ENCODE measurements around the gene CDC42BPA. TPM values are rescaled to one million over a fixed set of nuclear protein-coding genes. Genes with fewer than 3 reads are reported as not detected.

The CDC42BPA gene
- total RNA-seq, 1 experiment from 2014 or later: 30.1 TPM

- Histone ChIP-seq H3K4me1 (ENCODE audit: insufficient read depth, low read length) (no peaks in the 10 kb centered on the region; the same call in 1 of the 2 replicates), H4K8ac (replicated peaks; ENCODE audit: insufficient read length, low read depth, low read length) (no peak overlapping the region), H2BK20ac (ENCODE audit: low read depth, low read length, poor library complexity, severe bottlenecking) (no peak overlapping the region), H2BK5ac (ENCODE audit: insufficient read length, low read length) (no peak overlapping the region), H2AK5ac (ENCODE audit: insufficient read length, low read length) (no peak overlapping the region), H4K20me1 (ENCODE audit: control insufficient read depth, insufficient read depth, insufficient read length) (no peaks in the 10 kb centered on the region), H3K27ac (ENCODE audit: insufficient read length, low read depth, low read length) (no peak overlapping the region), H3K18ac (ENCODE audit: insufficient read length, low read depth, low read length) (no peak overlapping the region), H3K56ac (ENCODE audit: insufficient read length, low read depth, low read length) (no peak overlapping the region), H3K4me2 (ENCODE audit: insufficient read depth, insufficient read length, low read length) (no peak overlapping the region), H3K79me1 (ENCODE audit: insufficient read depth, low read depth, low read length, poor library complexity, severe bottlenecking) (no peaks in the 10 kb centered on the region), H3K9me3 (ENCODE audit: control insufficient read depth, low read depth, low read length) (no peaks in the 10 kb centered on the region), H3T11ph (ENCODE audit: low read length) (no peak overlapping the region), H3K23me2 (ENCODE audit: insufficient read length, low read depth, low read length, poor library complexity, severe bottlenecking) (no peaks in the 10 kb centered on the region), H2BK15ac (ENCODE audit: low read depth, low read length) (no peak overlapping the region), H3K79me2 (ENCODE audit: insufficient read depth, low read length) (peaks cover 4% of the 10 kb centered on the region; the same call in 1 of the 2 replicates), H2BK12ac (ENCODE audit: insufficient read length, low read depth, low read length) (no peak overlapping the region), H3K14ac (ENCODE audit: insufficient read depth, low read length) (no peak overlapping the region), H3K9ac (ENCODE audit: extremely low read depth, insufficient read length, low read length) (no peak overlapping the region), H4K5ac (ENCODE audit: insufficient read length, low read depth, low read length) (no peak overlapping the region), H3K4ac (ENCODE audit: low read depth, low read length) (no peak overlapping the region), H3K23ac (ENCODE audit: insufficient read length, low read depth, low read length) (no peak overlapping the region), H2AFZ (ENCODE audit: low read length) (no peak overlapping the region), H3K27me3 (ENCODE audit: insufficient read depth, low read length) (no peaks in the 10 kb centered on the region), H2BK120ac (ENCODE audit: low read depth, low read length, poor library complexity, severe bottlenecking) (no peak overlapping the region), H4K91ac (ENCODE audit: insufficient read length, low read depth, low read length) (no peak overlapping the region)
- Mint-ChIP-seq H3K27me3 (ENCODE audit: low read depth) (no peaks in the 10 kb centered on the region), H3K4me3 (no peak overlapping the region), H3K4me1 (0 out of 4 replicates have a peak, but pooled peaks cover 0 to 5% of the 10 kb centered on the region in 2 experiments), H3K27ac (no peak overlapping the region), H3K9me3 (peaks cover 13 to 29% of the 10 kb centered on the region in 2 experiments), H3K36me3 (ENCODE audit: insufficient read depth in 1 of 3, low read depth in 3 of 3) (peaks cover 12 to 27% (median 20%) of the 10 kb centered on the region in 3 experiments)
- TF ChIP-seq, protein P1, sequence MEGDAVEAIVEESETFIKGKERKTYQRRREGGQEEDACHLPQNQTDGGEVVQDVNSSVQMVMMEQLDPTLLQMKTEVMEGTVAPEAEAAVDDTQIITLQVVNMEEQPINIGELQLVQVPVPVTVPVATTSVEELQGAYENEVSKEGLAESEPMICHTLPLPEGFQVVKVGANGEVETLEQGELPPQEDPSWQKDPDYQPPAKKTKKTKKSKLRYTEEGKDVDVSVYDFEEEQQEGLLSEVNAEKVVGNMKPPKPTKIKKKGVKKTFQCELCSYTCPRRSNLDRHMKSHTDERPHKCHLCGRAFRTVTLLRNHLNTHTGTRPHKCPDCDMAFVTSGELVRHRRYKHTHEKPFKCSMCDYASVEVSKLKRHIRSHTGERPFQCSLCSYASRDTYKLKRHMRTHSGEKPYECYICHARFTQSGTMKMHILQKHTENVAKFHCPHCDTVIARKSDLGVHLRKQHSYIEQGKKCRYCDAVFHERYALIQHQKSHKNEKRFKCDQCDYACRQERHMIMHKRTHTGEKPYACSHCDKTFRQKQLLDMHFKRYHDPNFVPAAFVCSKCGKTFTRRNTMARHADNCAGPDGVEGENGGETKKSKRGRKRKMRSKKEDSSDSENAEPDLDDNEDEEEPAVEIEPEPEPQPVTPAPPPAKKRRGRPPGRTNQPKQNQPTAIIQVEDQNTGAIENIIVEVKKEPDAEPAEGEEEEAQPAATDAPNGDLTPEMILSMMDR (conservative IDR thresholded peaks at IDR 0.05): no peak
- DNase-seq: no peak
- WGBS (ENCODE audit: extremely low coverage, insufficient read length, low lambda C conversion rate): no CpG with 5 or more reads among the region's 2 CpGs
Measured at GRCh38 chr1:227273557-227273956, 44.7 kb downstream of the CDC42BPA start.

Data from H9 (cell line).